ENCODE data around the gene RPS27L.
A peak's percentile ranks its signal among the peaks of the same experiment; 100 is the strongest.
"Not testable (repeated sequence)": the region's sequence is repeated elsewhere in the genome, so short reads cannot be mapped to it uniquely, and the experiment has no call there.

The RPS27L gene

DNA sequence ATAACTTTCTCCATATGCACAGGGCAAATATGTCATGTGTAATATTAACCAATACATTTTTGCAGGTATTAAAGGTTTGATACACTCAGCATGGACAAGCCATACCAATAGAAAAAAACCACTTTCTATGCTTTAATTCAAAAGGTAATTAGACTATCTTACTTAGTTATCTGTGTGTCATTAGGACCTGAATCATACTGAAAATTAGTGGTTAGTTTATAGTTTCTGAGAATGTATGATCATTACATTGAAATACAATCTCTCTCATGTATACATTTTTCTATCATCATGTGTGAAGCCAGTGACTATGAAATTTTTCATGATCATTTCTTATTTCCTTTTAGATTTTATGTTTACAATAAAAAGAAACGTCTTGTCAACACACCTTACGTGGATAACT lies 16.3 kb downstream of the RPS27L start:
- DNase-seq (ENCODE audit: low read depth in 2 of 2): no peak

DNA sequence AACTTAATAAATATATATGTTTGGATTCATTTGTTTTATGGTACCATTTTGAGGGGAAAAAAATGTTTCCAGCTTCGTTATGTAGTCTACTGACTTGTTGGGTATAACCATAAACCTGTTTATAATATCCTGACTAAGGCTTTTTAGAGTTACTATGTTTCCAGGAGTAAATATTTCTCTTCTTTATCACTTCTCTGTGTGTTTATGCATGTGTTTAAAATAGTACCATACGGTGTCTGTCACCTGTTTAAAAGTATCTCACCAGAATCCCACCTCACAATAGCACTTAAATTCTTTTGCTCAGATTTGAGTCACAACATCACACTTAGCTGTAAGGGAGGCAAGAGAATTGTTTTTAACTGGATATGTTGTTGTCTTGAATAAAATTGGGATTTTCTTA lies 20.5 kb downstream of the RPS27L start:
- DNase-seq (ENCODE audit: low read depth in 2 of 2): no peak

DNA sequence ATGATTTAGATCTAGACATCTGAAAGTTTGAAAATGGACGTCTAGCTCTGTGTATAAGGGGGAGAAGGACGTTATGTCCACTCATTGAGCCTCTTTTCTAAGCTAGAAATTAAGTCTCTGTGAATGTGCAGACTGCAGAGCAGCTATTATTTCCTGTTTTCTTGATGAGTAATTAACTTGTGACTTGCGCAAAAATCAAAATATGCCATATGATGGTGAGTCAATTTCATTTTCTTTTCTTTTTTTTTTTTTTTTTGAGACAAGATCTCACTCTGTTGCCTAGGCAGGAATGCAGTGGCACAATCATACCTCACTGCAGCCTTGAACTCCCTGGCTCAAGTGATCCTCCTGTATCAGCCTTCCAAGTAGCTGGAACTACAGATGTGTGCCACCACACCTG lies 21.5 kb downstream of the RPS27L start:
- no peak for DNase-seq (ENCODE audit: low read depth in 2 of 2)

DNA sequence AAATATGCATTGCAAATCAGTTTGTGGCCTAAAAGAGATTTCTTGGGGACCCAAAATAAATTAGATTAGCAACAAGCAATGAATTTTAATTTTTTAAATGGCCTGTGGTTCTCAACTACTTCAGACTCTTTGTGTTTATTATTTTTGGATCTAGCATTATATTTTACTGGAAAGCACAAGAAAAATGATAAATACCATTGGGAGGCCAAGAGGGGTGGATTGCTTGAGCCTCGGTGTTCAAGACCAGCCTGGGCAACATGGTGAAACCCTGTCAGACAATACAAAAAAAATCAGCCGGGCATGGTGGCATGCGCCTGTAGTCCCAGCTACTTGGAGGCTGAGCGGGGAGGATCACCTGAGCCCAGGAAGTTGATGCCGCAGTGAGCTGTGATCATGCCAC lies 22.0 kb downstream of the RPS27L start:
- no peak for DNase-seq (ENCODE audit: low read depth in 2 of 2)

DNA sequence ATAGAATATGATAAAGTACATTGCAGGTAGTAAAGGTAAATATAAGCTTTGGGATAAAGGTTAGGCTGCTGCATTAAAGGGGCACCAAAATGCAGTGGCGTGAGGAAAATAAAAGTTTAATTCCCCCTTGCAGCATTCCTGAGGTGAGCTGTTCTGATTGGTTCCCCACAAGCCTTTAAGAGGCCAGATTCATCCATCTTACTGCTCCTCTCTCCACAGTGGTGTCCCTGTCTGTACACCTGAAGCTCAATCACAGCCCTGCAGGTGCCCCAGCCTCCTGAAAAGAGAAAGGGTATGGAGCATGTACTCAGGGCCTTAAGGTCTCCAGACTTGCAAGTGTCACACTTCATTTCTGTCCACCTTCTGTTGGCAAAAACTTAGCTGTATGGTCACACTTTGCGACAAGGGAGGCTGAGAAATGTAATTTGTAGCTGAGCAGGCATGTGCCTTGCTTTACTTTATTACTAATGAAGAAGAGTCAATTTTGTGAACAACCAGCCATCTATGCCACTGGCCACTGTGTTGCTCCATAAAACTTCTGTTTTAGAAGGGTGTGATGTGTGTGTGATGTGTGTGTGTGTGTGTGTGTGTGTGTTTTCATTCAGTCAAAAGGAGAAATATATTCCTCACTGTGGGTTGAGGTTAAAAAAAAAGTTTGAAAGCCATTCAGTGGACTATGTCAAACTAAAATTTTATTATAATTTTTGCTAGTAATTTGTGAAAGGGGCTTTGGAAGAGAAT lies 22.9 kb downstream of the RPS27L start:
- no peak for DNase-seq (ENCODE audit: low read depth in 2 of 2)

DNA sequence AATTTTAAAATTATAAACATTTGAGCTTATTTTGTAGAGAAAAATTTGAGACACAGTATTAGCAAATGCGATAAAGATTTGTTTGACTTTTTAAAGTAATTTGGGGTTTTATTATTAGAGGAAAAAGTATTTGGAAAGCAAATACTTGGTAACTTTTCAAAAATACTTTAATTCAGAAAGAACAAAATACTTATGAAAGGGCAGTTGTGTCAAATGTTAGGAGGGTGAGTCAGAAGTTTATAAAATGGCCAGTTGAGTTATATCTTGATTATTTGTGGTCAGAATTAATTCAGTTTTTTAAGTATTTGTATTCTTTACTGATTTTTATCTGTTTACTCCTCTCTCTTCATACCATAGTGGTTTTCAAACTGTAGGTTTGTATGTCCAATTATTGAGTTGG lies 23.5 kb downstream of the RPS27L start:
- no peak for DNase-seq (ENCODE audit: low read depth in 2 of 2)

DNA sequence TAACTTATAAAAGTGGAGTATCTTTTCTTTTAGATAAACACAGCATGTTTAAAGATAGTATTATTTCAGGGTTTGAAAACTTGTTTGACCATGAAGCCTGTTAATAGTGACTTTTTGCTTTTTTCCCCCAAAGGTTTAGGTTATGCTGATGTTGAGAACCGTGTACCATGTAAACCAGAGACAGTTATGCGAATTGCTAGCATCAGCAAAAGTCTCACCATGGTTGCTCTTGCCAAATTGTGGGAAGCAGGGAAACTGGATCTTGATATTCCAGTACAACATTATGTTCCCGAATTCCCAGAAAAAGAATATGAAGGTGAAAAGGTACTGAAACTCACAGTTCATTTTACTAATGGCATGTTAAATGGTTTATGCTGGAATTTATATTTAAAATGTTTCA lies 30.6 kb downstream of the RPS27L start:
- no peak for DNase-seq (ENCODE audit: low read depth in 2 of 2)

DNA sequence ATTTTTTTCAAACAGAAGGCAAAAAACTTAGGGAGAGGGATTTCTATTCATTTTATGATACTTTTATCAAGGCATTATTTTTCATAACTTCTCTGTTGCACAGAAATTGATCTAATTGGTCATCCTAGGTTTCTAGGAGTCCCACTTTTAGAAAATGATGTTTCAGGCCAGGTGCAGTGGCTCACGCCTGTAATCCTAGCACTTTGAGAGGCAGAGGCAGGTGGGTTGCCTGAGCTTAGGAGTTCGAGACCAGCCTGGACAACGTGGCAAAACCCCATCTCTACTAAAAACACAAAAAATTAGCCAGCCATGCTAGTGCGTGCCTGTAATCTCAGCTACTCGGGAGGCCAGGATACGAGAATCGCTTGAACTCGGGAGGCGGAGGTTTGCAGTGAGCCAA lies 32.8 kb downstream of the RPS27L start:
- no peak for DNase-seq (ENCODE audit: low read depth in 2 of 2)

DNA sequence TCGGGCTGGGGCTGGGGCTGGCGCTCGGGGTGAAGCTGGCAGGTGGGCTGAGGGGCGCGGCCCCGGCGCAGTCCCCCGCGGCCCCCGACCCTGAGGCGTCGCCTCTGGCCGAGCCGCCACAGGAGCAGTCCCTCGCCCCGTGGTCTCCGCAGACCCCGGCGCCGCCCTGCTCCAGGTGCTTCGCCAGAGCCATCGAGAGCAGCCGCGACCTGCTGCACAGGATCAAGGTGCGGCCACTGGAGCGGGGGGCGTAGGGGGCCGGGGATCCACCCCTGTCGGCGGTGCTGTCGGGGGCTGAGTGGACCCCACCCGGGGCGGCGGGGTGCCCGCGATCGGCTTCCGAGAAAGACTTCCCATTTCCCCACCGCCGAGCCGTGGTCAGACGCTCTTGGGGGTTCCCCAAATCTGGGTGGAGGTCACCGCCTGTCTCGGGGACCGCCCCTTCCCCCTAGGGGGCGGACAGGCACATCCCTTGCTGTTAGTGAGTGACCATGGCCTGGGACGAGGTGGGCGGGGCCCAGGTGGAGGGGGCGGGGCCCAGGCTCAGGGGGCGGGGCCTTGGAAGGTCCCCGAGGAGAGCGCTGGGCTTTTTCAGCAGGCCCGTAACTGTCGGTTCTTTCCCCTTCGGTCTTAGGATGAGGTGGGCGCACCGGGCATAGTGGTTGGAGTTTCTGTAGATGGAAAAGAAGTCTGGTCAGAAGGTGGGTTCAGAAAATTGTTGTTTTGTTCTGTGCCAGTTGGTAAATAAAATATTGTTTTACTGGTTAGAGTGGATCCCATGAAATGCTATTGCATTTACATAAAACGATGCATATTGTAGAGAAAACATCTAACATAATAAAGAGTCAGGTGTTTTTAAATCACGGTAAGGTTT lies 35.0 kb downstream of the RPS27L start:
- DNase-seq (ENCODE audit: low read depth in 2 of 2): peak; percentile 29 to 85

DNA sequence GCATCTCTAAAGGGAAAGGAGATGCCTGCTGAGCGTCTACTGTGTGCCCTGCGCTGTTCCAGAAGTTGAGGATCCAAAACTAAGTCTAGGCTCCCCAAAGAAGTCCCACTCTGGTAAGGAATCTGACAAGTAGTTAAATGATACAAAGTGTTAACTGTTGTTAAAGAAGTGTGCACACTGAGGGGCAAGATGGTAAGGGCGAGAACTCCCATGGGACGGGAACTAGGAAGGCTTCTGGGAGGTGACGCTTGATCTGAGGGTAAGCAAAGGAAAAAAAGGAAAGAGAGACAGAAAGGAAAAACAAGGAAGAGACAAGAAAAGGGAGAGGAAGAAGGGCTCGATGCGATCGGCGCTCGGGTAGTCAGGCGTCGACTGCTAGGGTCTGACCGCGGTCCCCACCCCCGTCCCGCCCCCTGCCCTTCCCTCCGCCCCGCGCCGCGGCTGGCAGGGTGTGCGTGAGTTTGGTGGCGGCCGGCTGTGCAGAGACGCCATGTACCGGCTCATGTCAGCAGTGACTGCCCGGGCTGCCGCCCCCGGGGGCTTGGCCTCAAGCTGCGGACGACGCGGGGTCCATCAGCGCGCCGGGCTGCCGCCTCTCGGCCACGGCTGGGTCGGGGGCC lies 35.8 kb downstream of the RPS27L start, which contains the start of gene LACTB:
LACTB (plus strand) TSS at position 480 of the 620 bp plus-strand sequence; CDS start at position 491, 11 bp downstream.
- DNase-seq (ENCODE audit: low read depth in 2 of 2): peak; percentile 50 to 59

DNA sequence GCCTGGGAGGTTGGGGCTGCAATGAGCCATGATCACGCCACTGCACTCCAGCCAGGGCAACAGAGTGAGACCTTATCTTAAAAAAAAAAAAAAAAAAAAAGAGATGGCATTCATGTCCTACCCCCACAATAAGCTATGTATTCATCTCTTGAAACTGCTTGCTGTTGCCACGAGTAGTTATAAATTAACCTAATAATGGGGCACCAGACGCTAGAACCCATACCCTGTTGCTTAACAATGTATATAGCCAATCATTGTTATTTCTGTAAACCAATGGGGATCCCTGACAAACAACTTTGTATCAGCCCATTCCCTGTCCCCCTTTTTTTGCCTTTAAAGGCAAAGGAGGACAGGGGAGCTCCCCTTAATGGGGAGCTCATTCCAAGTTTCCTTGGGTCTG lies 38.4 kb downstream of the RPS27L start:
- DNase-seq (ENCODE audit: low read depth in 2 of 2): no peak

DNA sequence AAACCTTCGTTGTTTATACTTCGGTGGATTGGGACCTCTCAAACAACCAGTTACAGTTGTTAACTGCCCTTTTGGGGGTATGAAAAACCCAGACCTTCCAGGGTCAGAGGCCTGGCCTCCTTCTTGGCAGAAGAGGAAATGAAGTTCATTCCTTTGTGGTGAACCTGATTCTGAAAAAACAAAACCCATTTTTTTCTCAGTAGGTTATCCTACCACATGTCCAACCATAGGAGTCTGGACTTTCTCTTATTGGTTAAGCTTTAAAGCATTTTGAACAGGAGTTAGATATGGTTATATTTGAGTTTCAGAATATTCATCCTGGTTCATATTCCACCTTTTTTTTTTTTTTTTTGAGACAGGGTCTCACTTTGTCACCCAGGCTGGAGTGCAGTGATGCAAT lies 42.8 kb downstream of the RPS27L start:
- DNase-seq (ENCODE audit: low read depth in 2 of 2): no peak

DNA sequence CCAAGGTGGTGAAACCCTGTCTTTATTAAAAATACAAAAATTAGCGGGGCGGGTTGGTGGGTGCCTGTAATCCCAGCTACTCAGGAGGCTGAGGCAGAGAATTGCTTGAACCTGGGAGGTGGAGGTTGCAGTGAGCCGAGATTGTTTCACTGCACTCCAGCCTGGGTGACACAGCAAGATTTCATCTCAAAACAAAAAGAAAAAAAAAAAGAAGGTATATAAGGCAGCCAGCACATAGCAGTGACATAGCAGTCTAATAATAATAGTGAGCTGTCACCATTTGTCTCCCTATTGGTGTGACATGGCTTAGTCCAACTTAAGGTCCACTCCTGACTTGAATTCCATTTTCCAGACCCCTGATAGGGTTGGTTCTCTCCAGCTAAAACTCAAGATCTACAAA lies 44.4 kb downstream of the RPS27L start:
- DNase-seq (ENCODE audit: low read depth in 2 of 2): no peak

DNA sequence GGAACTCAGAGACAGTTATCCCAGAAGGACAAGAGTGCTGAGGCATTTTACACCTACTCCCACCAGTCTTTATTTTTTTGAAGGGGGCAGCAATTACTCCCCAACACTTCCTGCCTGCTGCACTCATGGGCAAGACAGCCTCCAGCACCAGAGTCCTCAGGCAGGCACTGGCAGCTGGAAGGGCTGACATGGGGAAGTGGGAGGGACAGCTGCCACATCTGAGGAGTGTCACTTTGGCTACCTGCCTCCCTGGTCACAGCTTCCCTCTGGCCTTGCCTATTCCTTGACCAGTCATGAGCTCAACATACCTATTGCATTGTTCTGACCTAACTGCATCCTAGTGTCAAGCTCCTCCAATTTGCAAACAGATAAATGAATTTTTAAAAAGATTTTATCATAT lies 45.8 kb downstream of the RPS27L start:
- no peak for DNase-seq (ENCODE audit: low read depth in 2 of 2)

DNA sequence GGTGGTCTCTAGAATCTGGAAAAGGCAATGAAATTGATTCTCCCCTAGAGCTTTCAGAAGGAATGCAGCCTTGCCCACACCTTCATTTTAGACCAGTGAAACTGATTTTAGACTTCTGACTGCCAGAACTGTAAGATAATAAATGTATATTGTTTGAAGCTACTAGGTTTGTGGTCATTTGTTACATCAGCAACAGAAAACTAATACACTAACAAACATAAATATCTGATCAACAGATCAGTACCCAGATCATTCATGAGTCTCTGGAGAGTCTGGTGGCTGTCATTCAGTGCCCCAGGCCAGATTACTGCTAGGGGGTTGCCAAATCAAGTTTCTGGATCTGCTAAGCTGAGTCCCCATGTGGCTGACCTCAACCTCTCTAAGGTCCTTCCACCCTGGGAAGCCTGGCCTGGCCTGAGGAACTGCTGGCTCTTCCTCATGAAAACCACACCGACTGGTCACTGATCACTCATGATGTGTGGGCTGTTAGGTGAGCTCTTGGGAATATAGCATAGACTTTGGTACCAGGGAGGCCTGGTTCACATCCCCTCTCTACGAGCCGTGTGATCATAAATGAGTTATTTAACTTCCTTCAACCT lies 46.8 kb downstream of the RPS27L start:
- no peak for DNase-seq (ENCODE audit: low read depth in 2 of 2)

DNA sequence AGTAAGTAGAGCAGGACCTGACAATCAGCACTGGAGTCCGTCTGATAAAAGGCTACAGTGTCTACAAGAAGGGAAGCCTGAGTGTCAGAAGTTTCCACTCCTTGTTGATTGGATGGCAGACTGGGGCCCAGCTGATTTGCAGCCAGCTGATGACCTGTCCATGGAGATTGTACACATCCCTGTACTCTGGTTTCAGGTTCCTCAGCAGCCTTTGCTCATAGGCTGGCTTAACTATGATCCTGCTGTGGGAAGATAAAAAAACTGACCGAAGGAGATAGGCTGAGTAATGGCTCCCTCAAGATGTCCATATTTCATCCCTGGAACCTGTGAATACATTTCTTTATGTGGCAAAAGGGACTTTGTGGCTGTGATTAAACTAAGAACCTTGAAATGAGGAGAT lies 47.4 kb downstream of the RPS27L start:
- no peak for DNase-seq (ENCODE audit: low read depth in 2 of 2)

DNA sequence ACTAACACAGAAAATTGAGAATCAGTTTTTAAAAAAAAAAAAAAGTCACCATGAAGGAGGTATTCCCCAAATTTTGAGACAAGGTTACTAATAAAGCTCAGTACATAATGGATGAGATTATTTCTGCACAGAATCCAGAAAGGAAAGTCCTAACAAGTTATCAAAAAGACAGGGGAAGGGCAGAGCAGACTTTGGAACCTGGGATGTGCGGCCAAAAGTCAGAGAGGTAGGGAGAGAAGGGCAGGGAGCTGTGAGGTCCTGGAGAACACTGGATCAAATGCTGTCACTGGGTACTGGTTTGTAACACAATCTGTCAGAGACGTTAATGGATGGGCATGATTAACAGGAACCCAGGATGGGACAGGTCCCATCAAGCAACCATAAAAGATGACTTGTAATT lies 47.8 kb downstream of the RPS27L start:
- no peak for DNase-seq (ENCODE audit: low read depth in 2 of 2)

DNA sequence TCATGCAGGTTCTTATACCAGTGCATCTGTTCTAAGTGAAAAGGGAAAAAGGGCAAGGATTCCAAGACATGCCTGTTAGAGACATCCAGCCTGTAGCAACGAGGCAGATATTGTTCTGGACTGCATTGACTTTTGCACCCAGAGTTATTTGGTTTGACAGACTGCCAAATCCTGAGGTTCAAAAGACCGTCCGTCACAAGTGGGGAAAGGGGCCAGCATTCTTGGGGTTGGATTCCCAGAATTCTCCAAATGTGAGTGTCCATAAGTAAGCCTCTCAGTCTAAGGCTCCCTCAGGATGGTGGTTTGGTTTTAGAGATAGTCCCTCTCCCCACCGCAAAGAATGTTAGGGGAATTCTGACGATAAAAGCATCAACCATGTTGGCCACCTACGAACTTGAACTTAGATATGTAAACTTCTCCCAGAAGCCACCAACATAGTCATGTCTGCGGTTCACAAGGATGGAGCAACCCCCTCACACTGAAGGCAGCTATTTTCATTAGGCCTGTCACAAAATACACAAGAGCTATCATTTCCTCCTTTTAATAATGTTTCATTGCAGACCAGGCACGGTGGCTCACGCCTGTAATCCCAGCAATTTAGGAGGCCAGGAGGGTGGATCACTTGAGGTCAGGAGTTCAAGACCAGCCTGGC lies 49.3 kb downstream of the RPS27L start:
- no peak for DNase-seq (ENCODE audit: low read depth in 2 of 2)

DNA sequence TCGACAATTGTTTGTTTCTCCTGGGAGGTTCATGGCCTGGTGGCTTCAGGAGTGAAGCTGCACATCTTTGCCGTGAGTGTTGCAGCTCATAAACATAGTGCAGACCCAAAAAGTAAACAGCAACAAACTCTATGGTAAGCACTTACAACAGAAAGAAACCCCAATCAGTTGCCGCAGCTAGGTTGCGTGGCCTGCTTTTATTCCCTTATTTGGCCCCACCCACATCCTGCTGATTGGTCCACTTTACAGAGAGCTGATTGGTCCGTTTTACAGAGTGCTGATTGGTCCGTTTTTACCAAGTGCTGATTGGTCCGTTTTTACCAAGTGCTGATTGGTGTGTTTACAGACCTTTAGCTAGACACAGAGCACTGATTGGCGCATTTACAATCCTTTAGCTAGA lies 51.9 kb downstream of the RPS27L start:
- DNase-seq (ENCODE audit: low read depth in 2 of 2): not testable (repeated sequence)

DNA sequence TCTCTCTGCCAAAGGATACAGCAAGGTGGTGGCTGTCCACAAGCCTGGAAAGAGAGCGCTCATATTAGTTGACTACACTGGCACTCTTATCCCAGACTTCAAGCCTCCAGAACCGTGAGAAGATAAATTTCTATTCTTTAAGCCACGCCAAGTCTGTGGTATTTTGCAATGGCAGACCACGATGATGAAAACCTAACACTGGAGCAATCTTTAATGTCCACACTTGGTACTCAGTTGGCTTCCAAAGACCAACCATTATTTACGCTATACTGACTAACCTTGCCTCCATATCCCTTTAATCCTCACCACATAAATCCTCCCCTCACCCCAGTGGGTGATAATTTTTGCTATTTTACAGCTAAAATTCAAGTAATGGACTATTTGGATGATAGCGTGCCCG lies 52.5 kb downstream of the RPS27L start:
- no peak for DNase-seq (ENCODE audit: low read depth in 2 of 2)

DNA sequence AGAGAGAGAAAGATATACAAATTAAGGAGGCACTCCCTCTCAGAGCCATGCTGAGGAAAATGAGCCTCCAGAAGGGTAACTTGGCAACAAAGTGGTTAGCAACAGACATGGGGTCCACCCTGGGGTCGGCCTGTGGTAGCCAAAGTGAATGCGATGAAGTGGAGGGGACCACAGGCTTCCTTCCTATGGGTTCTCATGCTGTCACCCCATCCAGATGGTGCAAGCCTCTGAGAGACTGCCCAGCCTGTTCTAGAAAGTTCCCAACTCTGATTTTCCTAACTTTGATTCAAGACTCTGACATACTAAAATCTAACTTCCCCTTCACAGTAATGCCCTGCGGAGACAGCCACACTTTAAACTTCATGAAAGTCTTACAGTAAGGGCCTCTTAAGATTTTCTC lies 53.9 kb downstream of the RPS27L start:
- DNase-seq (ENCODE audit: low read depth in 2 of 2): no peak

DNA sequence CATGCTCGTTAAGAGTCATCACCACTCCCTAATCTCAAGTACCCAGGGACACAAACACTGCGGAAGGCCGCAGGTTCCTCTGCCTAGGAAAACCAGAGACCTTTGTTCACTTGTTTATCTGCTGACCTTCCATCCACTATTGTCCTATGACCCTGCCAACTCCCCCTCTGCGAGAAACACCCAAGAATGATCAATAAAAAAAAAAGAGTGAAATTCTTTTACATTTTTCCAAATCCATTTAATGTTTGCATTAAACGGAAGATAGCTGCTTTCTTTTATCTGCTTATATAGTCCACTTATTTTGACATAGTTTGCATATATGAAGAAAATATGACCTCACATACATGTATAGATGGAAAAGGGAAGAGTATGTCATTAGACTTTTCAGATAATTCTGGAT lies 57.7 kb downstream of the RPS27L start:
- DNase-seq (ENCODE audit: low read depth in 2 of 2): not testable (repeated sequence)

Measured in stimulated activated CD8-positive, alpha-beta memory T cell treated with anti-CD3 and anti-CD28 coated beads, Interleukin-7, amount 100 ng/mL, for 1 hour (primary cell).